ENCODE measurements around the gene FBP1. TPM values are rescaled to one million over a fixed set of nuclear protein-coding genes. Genes with fewer than 3 reads are reported as not detected.
A peak's percentile ranks its signal among the peaks of the same experiment; 100 is the strongest.

The FBP1 gene
- total and polyA plus RNA-seq, 2 donors, result 13.6 to 48.6 TPM

DNA sequence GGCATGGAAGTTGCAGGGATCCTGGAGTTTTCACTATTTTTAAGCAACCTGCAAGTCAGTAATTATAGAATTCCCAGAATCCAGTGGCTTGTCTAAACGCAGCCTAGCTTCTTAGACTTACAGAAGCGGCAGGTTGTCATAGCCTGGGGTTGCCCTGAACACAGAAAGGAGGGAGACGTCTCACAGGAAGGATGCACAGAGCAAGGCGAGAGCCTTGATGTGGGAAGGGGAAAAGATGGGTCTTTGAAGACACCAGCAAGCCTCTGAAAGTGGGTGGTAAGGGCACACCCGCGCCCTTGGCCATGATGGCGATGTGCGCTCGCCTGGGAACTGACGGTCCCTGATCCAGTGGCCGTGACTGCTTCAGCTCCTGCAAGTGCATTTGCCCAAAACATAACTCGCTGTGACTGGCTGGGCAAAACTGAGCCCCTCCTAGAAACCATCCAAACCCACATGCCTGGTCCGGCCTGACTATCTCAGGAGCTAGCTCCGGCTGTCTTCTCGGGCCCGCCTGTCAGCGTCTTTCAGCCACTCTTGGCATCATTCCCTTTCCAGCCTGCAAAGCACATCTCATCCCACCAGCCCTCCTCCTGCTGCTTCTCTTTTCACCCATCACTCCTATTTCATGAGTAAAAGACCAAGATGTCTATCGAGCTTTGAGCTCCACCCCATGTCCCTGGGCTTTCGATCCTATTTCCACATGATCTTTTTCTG is 17.1 kb downstream of the FBP1 start:
- H3K36me3 ChIP-seq (ENCODE audit: insufficient read depth), result no peaks in the 10 kb centered on the region
- no peak overlapping the region for H3K4me3 ChIP-seq (ENCODE audit: low read depth, low read length)
- no peaks in the 10 kb centered on the region for H3K4me1 ChIP-seq (ENCODE audit: insufficient read depth)
- DNase-seq (ENCODE audit: extremely low spot score), result no peak
- WGBS, result 82% methylated on average over 19 of the region's 19 CpGs
- H3K27ac ChIP-seq (ENCODE audit: low read depth), result no peak overlapping the region

DNA sequence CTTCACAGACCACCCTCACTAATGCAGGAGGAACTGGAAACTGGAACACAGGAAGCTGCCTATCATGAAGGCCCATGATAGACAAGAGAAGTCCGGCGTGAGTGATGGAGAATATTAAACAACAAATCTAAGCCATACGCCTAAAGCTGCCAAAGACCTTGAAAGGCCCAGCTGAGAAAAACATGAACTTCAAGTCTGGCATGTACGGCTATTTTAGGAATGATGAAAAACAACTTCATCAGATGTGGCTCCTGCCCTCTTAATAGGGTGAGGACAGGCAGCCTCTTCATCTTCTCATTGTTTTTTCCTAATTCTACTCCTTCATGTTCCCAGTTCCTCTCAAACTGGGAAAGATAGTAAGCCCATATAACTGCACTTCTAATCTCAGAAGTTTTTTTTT is 20.3 kb downstream of the FBP1 start:
- no peak for DNase-seq (ENCODE audit: extremely low spot score)
- 47% methylated on average over 4 of the region's 4 CpGs for WGBS
- no peak overlapping the region for H3K27ac ChIP-seq (ENCODE audit: low read depth)
- H3K36me3 ChIP-seq (ENCODE audit: insufficient read depth), result no peaks in the 10 kb centered on the region
- H3K4me1 ChIP-seq (ENCODE audit: insufficient read depth), result no peaks in the 10 kb centered on the region
- no peak overlapping the region for H3K4me3 ChIP-seq (ENCODE audit: low read depth, low read length)

DNA sequence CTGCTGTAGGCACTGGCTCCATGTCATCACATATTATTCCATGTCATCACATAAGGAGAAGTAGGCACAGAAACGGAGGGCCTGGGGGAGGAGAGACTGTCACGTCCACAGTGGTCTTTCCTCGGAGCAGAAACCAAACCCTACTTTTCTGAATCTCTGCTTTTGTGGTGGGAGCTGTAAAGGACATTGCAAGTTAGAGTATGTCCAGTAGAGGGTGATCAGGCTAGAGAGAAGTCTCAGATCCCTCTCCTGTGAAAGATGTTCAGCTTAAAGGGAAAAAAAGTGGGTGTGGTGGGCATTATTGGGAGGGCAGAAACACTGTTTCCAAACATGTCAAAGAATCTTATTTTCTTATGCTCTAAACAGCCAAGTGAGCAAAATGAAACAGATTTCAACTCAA is 26.3 kb downstream of the FBP1 start:
- DNase-seq (ENCODE audit: extremely low spot score), result no peak
- Histone ChIP-seq H3K4me1 (ENCODE audit: insufficient read depth) (no peaks in the 10 kb centered on the region), H3K27ac (ENCODE audit: low read depth) (no peak overlapping the region), H3K36me3 (ENCODE audit: insufficient read depth) (no peaks in the 10 kb centered on the region), H3K4me3 (ENCODE audit: low read depth, low read length) (no peak overlapping the region)
- WGBS, result 92% methylated on average over 3 of the region's 3 CpGs

DNA sequence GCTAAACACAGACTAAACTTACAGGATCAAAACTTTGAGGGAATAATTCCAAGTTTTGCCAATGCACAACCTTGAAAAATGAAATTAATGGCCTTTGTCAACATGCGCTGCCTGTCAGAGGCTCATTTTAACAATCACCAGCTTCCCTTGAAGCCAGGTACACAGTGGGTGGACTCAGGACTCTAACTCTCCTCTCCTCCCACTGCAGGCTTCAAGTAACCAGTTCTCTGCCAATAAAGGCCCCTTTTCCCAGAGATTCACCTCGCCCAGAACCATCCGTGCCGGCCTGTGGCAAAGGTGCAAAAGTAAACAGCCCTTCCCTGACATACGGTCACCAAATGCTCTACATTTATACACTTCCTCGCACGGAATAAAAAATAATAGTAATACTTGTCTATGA is 27.2 kb downstream of the FBP1 start:
- H3K27ac ChIP-seq (ENCODE audit: low read depth), result no peak overlapping the region
- no peak for DNase-seq (ENCODE audit: extremely low spot score)
- H3K4me3 ChIP-seq (ENCODE audit: low read depth, low read length), result no peak overlapping the region
- WGBS, result 85% methylated on average over 7 of the region's 7 CpGs
- H3K36me3 ChIP-seq (ENCODE audit: insufficient read depth), result no peaks in the 10 kb centered on the region
- H3K4me1 ChIP-seq (ENCODE audit: insufficient read depth), result no peaks in the 10 kb centered on the region

DNA sequence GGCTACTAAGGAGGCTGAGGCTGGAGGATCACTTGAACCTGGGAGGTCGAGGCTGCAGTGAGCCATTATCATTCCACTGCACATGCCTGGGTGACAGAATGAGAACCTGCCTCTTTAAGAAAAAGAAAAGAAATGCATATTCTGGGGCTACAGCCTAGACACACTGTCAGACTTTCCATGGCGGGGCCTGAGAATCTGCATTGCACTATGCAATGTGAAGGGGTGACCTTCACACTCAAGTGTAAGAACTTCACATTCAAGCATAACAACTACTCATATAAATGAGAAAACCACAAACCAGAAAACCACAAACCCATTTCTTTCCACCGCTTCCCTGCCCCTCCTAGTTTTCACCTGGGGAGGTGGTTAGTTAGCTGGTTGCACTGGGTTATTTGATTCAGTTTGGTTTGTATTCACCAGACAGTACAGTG is 27.7 kb downstream of the FBP1 start:
- Histone ChIP-seq H3K36me3 (ENCODE audit: insufficient read depth) (no peaks in the 10 kb centered on the region), H3K4me1 (ENCODE audit: insufficient read depth) (no peaks in the 10 kb centered on the region), H3K4me3 (ENCODE audit: low read depth, low read length) (no peak overlapping the region), H3K27ac (ENCODE audit: low read depth) (no peak overlapping the region)
- 92% methylated on average over 3 of the region's 3 CpGs for WGBS
- no peak for DNase-seq (ENCODE audit: extremely low spot score)

DNA sequence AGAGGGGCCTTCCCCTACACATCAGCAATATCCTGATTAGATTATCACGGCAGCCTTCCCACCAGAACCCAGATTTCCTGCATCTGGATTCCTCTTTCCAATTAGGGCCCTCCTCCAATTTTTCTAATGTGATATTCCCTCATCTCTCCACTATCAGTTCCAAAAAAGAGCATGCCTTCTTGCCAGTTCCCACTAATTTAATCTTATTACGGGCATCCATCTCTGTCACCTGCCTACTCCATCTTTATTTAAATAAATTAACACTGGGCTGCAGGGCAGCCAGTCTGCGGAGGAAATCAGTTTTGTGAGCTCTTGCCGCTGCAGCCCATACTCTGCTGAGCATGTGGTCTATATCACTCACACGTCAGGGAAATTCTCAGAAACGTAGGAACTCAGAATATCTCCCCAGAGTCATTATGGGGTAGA is 29.1 kb downstream of the FBP1 start:
- H3K36me3 ChIP-seq (ENCODE audit: insufficient read depth), result no peaks in the 10 kb centered on the region
- no peaks in the 10 kb centered on the region for H3K4me1 ChIP-seq (ENCODE audit: insufficient read depth)
- peak; percentile 80 for DNase-seq (ENCODE audit: extremely low spot score)
- WGBS, result 40% methylated on average over 6 of the region's 6 CpGs
- H3K27ac ChIP-seq (ENCODE audit: low read depth), result no peak overlapping the region
- H3K4me3 ChIP-seq (ENCODE audit: low read depth, low read length), result no peak overlapping the region

DNA sequence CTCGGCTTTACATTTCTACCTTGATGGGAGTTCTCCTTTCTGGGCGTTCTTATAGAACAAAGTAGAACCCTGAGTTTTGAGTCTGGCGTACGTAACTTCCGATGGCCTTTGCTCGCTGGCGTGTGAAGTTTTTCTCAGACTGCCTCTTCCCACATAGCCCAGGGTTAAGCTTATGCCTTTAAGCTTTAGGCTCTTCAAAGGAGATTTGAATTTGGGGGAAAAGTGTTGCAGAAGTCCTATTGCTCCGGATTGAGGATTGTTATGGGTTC is 32.0 kb downstream of the FBP1 start:
- WGBS, result 95% methylated on average over 8 of the region's 8 CpGs
- H3K27ac ChIP-seq (ENCODE audit: low read depth), result no peak overlapping the region
- H3K4me1 ChIP-seq (ENCODE audit: insufficient read depth), result no peaks in the 10 kb centered on the region

DNA sequence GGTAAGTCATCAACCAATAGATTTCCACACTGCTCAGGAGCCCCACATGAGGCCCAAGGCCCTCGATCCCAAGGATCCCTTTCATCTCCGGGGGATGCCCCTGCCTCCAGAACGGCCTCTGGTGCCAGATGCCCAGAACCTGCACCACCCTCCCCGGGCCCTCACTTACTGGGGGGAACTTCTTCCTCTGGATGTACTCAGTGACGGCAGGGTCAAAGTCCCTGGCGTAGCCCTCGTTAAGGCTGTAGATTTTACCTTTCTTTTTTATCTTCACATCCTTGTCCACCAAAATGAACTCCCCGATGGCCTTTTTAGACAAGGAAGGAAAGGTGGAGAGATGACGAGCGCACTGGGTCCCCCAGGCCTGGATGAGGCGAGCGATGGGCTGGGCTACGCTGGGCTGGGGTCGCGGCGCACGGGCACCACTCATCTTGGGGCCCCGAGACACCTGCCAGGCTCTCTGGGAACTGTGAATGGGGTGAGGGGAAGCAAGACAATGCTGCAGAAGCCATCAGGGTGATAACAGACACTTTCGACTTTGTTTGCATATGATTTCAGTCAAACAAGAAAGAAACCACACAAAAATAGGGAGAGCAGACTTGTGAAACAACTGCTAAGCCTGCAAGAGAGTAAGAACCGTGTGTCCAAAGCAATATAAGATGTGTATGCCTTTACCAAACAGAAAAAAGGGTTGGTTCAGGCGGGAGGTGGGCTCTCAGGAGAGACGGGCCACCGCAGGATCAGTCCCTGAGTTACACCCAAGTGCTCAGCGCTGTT is 32.5 kb downstream of the FBP1 start:
- Histone ChIP-seq H3K4me3 (ENCODE audit: low read depth, low read length) (no peak overlapping the region), H3K36me3 (ENCODE audit: insufficient read depth) (no peaks in the 10 kb centered on the region), H3K4me1 (ENCODE audit: insufficient read depth) (no peaks in the 10 kb centered on the region), H3K27ac (ENCODE audit: low read depth) (no peak overlapping the region)
- 92% methylated on average over 24 of the region's 24 CpGs for WGBS
- no peak for DNase-seq (ENCODE audit: extremely low spot score)

More for the DNA sequence above, 32.0 kb downstream of the FBP1 start:
- no peak for DNase-seq (ENCODE audit: extremely low spot score)
- Histone ChIP-seq H3K36me3 (ENCODE audit: insufficient read depth) (no peaks in the 10 kb centered on the region), H3K4me3 (ENCODE audit: low read depth, low read length) (no peak overlapping the region)

DNA sequence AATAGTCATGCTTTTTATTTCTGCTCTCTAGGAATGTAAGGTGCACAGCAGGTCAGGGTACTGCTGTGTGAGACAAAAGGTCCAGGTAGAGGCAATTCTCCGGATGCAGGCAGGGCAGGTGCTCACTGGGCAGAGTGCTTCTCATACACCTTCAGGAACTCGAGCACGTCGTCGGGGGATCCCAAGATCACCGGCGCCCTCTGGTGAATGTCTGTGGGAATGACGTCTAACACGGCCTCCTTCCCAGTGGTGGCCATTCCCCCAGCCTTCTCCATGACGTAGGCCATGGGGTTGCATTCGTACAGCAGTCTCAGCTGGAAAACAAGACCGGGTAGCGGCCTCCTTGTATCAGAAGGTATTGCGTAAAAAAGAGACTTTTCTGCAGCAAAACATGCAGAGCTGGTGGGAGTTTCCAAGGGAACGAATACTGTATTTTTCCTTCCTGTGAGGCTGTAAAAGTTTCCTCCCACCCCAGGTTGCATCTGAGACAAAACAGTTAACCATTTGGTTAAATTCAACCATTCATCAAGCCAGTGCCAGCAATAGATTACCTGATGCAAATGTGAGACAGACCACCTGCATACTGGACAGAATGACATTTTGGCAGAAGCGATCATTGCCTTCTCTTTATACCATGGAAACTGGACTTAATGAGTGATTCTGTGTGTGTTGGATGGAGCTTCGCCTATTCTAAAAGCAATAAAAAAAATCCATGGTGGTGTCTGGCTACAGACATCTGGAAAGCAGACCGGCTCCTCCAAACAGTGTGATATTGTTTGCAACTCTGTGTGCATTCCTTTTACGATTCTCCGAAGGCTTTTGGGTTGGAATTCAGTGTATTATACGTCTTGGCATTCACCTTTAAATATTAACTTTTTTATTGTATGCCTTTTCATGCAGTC is 35.8 kb downstream of the FBP1 start:
- H3K36me3 ChIP-seq (ENCODE audit: insufficient read depth), result no peaks in the 10 kb centered on the region
- WGBS, result 20% methylated on average over 21 of the region's 21 CpGs
- DNase-seq (ENCODE audit: extremely low spot score), result peak; percentile 45
- no peak overlapping the region for H3K4me3 ChIP-seq (ENCODE audit: low read depth, low read length)
- H3K4me1 ChIP-seq (ENCODE audit: insufficient read depth), result no peaks in the 10 kb centered on the region
- H3K27ac ChIP-seq (ENCODE audit: low read depth), result no peak overlapping the region

DNA sequence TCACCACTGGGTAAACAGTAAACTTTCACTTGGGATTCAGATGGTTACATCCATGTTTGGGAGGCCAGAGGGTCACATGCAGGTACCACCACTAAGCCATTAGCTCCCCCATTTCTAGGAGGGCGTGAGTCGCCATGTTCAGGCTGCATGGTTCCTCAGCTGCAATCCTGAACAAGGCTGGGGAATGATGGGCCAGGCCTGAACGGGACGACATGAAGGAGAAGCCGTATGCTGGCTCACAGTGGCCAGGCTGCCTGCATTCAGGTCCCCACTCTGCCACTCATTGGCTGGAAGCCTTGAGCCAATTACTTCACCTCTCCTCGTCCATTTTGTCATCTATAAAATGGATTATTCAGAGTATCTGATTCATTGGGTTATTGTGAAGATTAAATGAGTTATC is 36.7 kb downstream of the FBP1 start:
- H3K4me1 ChIP-seq (ENCODE audit: insufficient read depth), result no peaks in the 10 kb centered on the region
- DNase-seq (ENCODE audit: extremely low spot score), result no peak
- H3K27ac ChIP-seq (ENCODE audit: low read depth), result no peak overlapping the region
- WGBS, result 80% methylated on average over 6 of the region's 6 CpGs
- H3K4me3 ChIP-seq (ENCODE audit: low read depth, low read length), result no peak overlapping the region
- no peaks in the 10 kb centered on the region for H3K36me3 ChIP-seq (ENCODE audit: insufficient read depth)

DNA sequence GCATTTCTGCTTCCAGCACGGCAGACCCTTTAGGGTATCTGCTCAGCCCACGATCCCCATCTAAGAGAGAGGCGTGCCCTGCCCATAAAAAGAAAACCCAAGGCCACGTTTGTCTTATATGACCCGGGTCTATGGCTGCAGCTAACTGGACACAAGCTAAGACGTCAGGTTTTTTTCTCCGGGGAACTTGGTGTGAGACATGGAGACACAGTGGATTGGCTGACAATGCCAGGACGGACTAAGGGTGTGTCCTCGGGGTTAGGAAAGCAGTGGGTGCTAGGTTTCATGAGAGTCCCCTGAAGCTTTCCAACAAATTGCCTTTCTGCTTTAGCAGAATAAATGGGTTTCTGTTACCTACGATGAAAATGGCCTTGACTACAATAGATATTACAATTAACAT is 38.6 kb downstream of the FBP1 start:
- no peak overlapping the region for H3K27ac ChIP-seq (ENCODE audit: low read depth)
- H3K36me3 ChIP-seq (ENCODE audit: insufficient read depth), result no peaks in the 10 kb centered on the region
- no peak overlapping the region for H3K4me3 ChIP-seq (ENCODE audit: low read depth, low read length)
- no peaks in the 10 kb centered on the region for H3K4me1 ChIP-seq (ENCODE audit: insufficient read depth)
- DNase-seq (ENCODE audit: extremely low spot score), result no peak
- 82% methylated on average over 10 of the region's 10 CpGs for WGBS

DNA sequence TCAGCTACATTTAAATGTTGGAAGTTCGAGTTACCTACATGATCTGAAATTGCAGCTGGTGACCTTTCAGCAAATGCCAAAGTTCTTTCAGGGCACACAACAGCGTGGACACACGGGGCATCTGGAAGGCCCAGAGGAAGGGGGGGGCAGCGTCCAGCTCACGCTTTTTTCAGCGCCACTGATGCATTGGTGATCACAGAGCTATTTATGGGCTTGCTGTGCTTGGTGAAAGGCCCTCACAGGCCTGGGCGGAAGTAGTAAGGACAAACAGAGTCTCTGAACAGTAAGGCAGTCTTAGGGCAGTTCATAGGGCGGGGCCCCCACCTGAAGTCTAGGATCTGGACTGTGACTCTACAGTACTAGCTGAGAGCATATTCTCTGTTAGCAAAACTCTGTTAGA is 39.1 kb downstream of the FBP1 start:
- H3K36me3 ChIP-seq (ENCODE audit: insufficient read depth), result no peaks in the 10 kb centered on the region
- H3K4me3 ChIP-seq (ENCODE audit: low read depth, low read length), result no peak overlapping the region
- no peak overlapping the region for H3K27ac ChIP-seq (ENCODE audit: low read depth)
- H3K4me1 ChIP-seq (ENCODE audit: insufficient read depth), result no peaks in the 10 kb centered on the region
- 79% methylated on average over 8 of the region's 8 CpGs for WGBS
- no peak for DNase-seq (ENCODE audit: extremely low spot score)

DNA sequence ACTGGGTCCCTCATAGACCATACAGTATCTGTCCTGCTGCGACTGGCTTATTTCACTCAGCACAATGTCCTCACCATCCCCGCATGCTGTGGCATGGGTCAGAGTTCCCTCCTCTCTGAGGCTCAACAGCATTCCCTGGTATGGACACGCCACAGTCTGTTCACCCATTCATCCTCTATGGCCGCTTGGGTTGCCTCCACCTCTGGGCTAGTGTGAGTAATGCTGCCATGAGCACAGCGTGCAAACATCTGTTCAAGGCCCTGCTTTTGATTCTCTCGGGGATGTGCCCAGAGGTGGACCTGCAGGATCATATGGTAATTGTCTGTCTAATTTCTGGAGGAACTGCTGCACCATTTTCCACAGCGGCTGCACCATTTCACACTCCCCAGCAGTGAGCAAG is 40.2 kb downstream of the FBP1 start:
- 92% methylated on average over 7 of the region's 7 CpGs for WGBS
- H3K27ac ChIP-seq (ENCODE audit: low read depth), result no peak overlapping the region
- H3K4me3 ChIP-seq (ENCODE audit: low read depth, low read length), result no peak overlapping the region
- DNase-seq (ENCODE audit: extremely low spot score), result no peak
- no peaks in the 10 kb centered on the region for H3K4me1 ChIP-seq (ENCODE audit: insufficient read depth)
- H3K36me3 ChIP-seq (ENCODE audit: insufficient read depth), result no peaks in the 10 kb centered on the region

All from urinary bladder (tissue), 4 donors.